GM12878 (cell line): ENCODE measurements around the gene NPSR1. TPM values are rescaled to one million over a fixed set of nuclear protein-coding genes. Genes with fewer than 3 reads are reported as not detected.

ENCODE experiments used
- CHD1 ChIP-seq: IDR thresholded peaks from 2 replicates; pipeline ENCODE4 v1.6.1; 2012; ENCODE audit warnings: low read depth, low read length, improper control_type of control experiment
- EZH2 ChIP-seq: IDR thresholded peaks from 2 replicates; pipeline ENCODE4 v1.6.1; 2012; ENCODE audit warnings: low read depth, mild to moderate bottlenecking, control low read depth, inconsistent platforms, low read length, borderline replicate concordance; ENCODE audit not compliant: control insufficient read depth
- polyA plus RNA-seq, 11 experiments: library from polyadenylated mRNA; depleted of rRNA in 4 of 11; unstranded in 6 of 11; stranded (reverse) in 5 of 11; fragments of >200 nt; fragmentation: Nextera tagmentation in 4 of 11; fragmentation: Illumina TruSeq in 1 of 11; extraction: Ambion mirVana in 4 of 11; extraction: Trizol in 1 of 11; gene quantifications; 1 replicate in 1 of 11; 2 replicates in 10 of 11; pipeline versions ENCODE4 v1.2.1 to v1.2.3, GENCODE V29; 2011 to 2016; ENCODE audit warnings: inconsistent platforms in 2 of 11, missing spikeins in 2 of 11, low read depth in 1 of 11
- small RNA-seq: library from RNA; depleted of rRNA; stranded (forward); fragments of <200 nt; gene quantifications from one replicate; pipeline ENCODE3, GENCODE V24; 2014
- total RNA-seq, 4 experiments: library from RNA; depleted of rRNA in 3 of 4; stranded (reverse); fragments of >200 nt in 3 of 4; fragmentation: Illumina TruSeq in 1 of 4; extraction: Trizol in 1 of 4; gene quantifications; 2 replicates each; pipeline versions ENCODE4 v1.2.1 to v1.2.3, GENCODE V29; 2013 to 2021

Gene NPSR1
- total and polyA plus RNA-seq, 10 of the 15 experiments (the other 5 are each of a cell fraction or from before 2014, with no cell fraction given): 0.20 TPM; not detected in 9

DNA sequence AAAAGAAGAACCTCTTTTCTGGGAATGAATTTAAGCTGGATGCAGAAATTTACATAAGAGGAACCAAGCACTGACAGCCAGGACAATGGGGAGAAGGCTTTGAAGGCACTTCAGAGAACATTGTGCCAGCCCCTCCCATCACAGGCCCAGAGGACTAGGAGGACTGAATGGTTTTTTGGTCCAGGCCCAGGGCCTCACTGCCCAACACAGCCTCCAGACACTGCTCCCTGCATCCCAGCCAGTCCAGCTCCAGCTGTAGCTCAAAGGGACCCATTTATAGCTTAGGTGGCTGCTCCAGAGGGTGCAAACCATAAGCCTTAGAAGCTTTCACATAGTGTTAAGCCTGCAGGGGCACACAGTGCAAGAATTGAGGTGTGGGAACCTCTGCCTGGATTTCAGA, 237.2 kb downstream of the NPSR1 start (continued):
- no peak for TF ChIP-seq CHD1
- no peak for TF ChIP-seq EZH2

Small RNA genes within 50 kb of the gene (small RNA-seq; reads per million reads assigned to genes)
- not detected for gene RF00322
- gene RN7SL132P: not detected
